Gastrocnemius medialis (tissue), 4 donors: Measurements from ENCODE around the gene GNG14. TPM values are rescaled to one million over a fixed set of nuclear protein-coding genes. Genes with fewer than 3 reads are reported as not detected.

Experiments
- ATAC-seq, 2 donors: fragments of 150-250 bp; one replicate each; pipeline ENCODE4 v1.9.1; 2016
- DNase-seq, 2 donors: peaks; one replicate each; pipeline ENCODE4 v3.0.0-alpha.2; 2019
- H3K27ac ChIP-seq, 4 donors: fragments of 200-600 bp; sonication (generic); 1 replicate in 1 of 4; 2 replicates in 3 of 4; pipeline ENCODE4 v1.5.1; 2016 to 2018; ENCODE audit warnings: mild to moderate bottlenecking in 2 of 4, moderate library complexity in 1 of 4
- H3K27me3 ChIP-seq, 3 donors: fragments of 200-600 bp; sonication (generic) in 2 of 3; 1 replicate in 1 of 3; 2 replicates in 2 of 3; pipeline versions ENCODE4 v1.5.1 to v1.6.0; 2016 to 2019; ENCODE audit warnings: mild to moderate bottlenecking in 1 of 3, moderate library complexity in 1 of 3
- H3K36me3 ChIP-seq, 2 donors: fragments of 200-600 bp; sonication (generic) in 1 of 2; one replicate each; pipeline ENCODE4 v1.5.1; 2017 to 2018
- H3K4me1 ChIP-seq, 2 donors: fragments of 200-600 bp; sonication (generic) in 1 of 2; one replicate each; pipeline ENCODE4 v1.5.1; 2016 to 2017; ENCODE audit warnings: mild to moderate bottlenecking in 2 of 2
- H3K4me3 ChIP-seq, 4 donors: fragments of 200-600 bp; sonication (generic) in 3 of 4; 1 replicate in 1 of 4; 2 replicates in 3 of 4; pipeline ENCODE4 v1.5.1; 2016 to 2019; ENCODE audit warnings: mild to moderate bottlenecking in 2 of 4
- H3K9me3 ChIP-seq, 3 donors: fragments of 200-600 bp; sonication (generic) in 2 of 3; 1 replicate in 1 of 3; 2 replicates in 2 of 3; pipeline ENCODE4 v1.5.1; 2016 to 2019
- CTCF ChIP-seq, 5 experiments: fragments of 450-650 bp in 3 of 5; fragments of 200-600 bp in 2 of 5; sonication (generic) in 2 of 5; IDR thresholded peaks in 4 of 5; conservative IDR thresholded peaks in 1 of 5; 1 replicate in 4 of 5; 2 replicates in 1 of 5; pipeline ENCODE4 v1.5.1; 2016 to 2019; ENCODE audit warnings: antibody characterized with exemption in 5 of 5, mild to moderate bottlenecking in 3 of 5, moderate library complexity in 3 of 5
- POLR2A ChIP-seq, 2 donors: fragments of 450-650 bp; IDR thresholded peaks; one replicate each; pipeline ENCODE4 v1.6.1; 2017; ENCODE audit warnings: antibody characterized with exemption in 2 of 2, mild to moderate bottlenecking in 2 of 2, moderate library complexity in 2 of 2
- in situ Hi-C, 4 donors: fragments of 200-750 bp; cut with MboI; loops; one replicate each; pipeline versions ENCODE4 v1.15.0 to v1.8.0; 2017; ENCODE audit warnings: low sequenced_read_pairs in 4 of 4
- intact Hi-C: fragments of 100-400 bp; cut with DNase I; formaldehyde crosslinking; loops from one replicate; pipeline ENCODE4 v1.15.1; 2023; ENCODE audit warnings: low total_unique reads
- total RNA-seq, 4 donors: library from RNA; depleted of rRNA; stranded (reverse); fragments of >200 nt; gene quantifications; one replicate each; pipeline versions ENCODE4 v1.1.0 to v1.2.3, GENCODE V29; 2016

GNG14 gene
- total RNA-seq, 4 donors from 2014 or later = not detected

DNA sequence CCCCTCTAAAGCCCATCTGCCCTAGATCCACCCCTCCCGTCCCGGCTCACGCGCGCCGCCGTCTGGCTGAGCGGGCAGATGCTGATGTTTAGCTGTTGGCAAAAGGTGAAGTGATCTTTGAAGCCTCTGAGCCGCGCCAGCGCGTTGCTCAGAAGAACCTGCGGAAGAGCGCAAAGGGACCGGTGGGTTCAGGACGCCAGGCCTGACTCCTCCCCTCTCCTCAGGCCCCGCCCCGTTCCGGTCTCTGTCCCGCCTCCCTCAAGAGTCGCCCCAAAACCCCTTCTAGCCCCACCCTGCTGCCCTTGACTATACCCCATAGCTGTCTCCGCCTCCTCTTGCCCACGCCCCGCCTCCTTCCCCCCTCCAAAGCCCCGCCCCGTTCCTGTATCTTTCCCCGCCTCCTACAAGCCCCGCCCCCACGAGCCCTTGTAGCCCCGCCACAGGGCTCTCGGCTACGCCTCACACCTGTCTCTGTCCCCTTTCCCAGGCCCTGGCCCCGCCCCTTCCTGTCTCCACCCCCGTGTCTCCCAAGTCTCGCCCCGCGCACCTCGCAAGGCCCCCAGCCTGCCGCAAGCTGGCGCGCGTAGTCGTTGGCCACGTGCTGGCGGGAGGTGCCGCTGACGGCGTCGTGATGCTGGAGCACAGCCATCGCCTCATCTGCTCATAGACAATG, 30.8 kb upstream of the GNG14 start:
- intact Hi-C loops (no loop called here), in situ Hi-C loops (no loop called here)
- no peak for DNase-seq
- Histone ChIP-seq H3K4me3 (no peak overlapping the region), H3K27me3 (no peaks in the 10 kb centered on the region), H3K4me1 (no peaks in the 10 kb centered on the region), H3K27ac (no peak overlapping the region), H3K9me3 (no peaks in the 10 kb centered on the region), H3K36me3 (peaks cover 0 to 70% of the 10 kb centered on the region in 2 donors)
- no peak for TF ChIP-seq POLR2A (IDR thresholded peaks at IDR 0.05)
- no peak for TF ChIP-seq CTCF (IDR thresholded peaks at IDR 0.05 in 4 of 5, conservative IDR thresholded peaks at IDR 0.05 in 1 of 5)
- no peak for ATAC-seq

DNA sequence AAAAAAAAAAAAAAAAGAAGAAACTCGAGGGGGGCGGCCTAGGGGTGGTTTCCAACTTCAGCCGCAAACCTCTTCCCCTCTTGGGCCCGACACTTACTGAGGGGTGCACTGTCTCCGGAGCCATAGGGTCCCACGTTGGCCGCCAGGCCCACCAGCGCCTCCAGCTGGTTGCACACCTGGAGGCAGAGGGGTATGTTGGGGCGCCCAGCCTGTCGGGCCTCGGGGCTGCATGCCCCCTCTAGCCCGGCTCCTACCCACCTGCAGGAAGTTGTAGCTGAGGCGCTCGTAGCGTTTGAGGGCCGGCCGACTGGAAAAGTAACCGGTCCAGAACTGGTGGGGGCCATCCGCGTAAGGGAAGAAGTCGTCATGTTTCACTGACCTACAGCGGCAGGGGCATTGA, 29.8 kb upstream of the GNG14 start:
- H3K4me3 ChIP-seq = no peak overlapping the region
- no peaks in the 10 kb centered on the region for H3K27me3 ChIP-seq
- no peak for ATAC-seq
- DNase-seq = no peak
- no peaks in the 10 kb centered on the region for H3K9me3 ChIP-seq
- in situ Hi-C loops = no loop called here
- H3K4me1 ChIP-seq = no peaks in the 10 kb centered on the region
- H3K36me3 ChIP-seq = peaks cover 0 to 76% of the 10 kb centered on the region in 2 donors
- TF ChIP-seq POLR2A (IDR thresholded peaks at IDR 0.05) = no peak
- TF ChIP-seq CTCF (IDR thresholded peaks at IDR 0.05 in 4 of 5, conservative IDR thresholded peaks at IDR 0.05 in 1 of 5) = no peak
- intact Hi-C loops = no loop called here
- H3K27ac ChIP-seq = no peak overlapping the region

DNA sequence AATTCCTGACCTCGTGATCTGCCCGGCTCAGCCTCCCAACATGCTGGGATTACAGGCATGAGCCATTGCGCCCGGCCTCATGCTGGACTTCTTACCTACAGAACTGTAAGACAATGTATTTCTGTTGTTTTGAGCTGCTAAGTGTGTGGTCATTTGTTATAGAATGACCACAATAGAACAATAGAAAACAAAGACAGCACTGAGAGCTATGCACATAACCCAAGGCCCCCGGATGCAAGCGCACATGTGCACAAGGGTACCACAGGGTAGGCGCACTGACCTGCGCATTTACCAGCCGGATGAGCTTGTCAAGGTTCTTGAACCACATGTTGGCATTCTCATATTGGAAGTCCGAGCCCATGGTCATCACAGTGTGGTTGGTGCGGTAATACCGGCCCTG, 26.8 kb upstream of the GNG14 start:
- ATAC-seq = no peak
- DNase-seq = no peak
- Histone ChIP-seq H3K9me3 (no peaks in the 10 kb centered on the region), H3K27me3 (no peaks in the 10 kb centered on the region), H3K4me1 (peaks cover 3 to 6% of the 10 kb centered on the region in 2 donors), H3K4me3 (no peak overlapping the region), H3K27ac (no peak overlapping the region), H3K36me3 (peaks cover 0 to 78% of the 10 kb centered on the region in 2 donors)
- intact Hi-C loops (no loop called here), in situ Hi-C loops (no loop called here)
- TF ChIP-seq POLR2A (IDR thresholded peaks at IDR 0.05) = no peak
- no peak for TF ChIP-seq CTCF (IDR thresholded peaks at IDR 0.05 in 4 of 5, conservative IDR thresholded peaks at IDR 0.05 in 1 of 5)

GRCh38 chr19:12664406-12665280, 23.2 kb upstream of the GNG14 start:
- no peak for ATAC-seq
- no peaks in the 10 kb centered on the region for H3K9me3 ChIP-seq
- in situ Hi-C loops (no loop called here), intact Hi-C loops (loop anchor here (5.0 kb wide), 3 partner anchors 112 to 867 kb away; partner anchors contain the start of genes ZNF491, ZNF564 and ZNF799)
- peaks cover 24 to 26% of the 10 kb centered on the region in 2 donors for H3K4me1 ChIP-seq
- H3K27me3 ChIP-seq = no peaks in the 10 kb centered on the region
- H3K4me3 ChIP-seq = no peak overlapping the region
- DNase-seq = no peak
- H3K36me3 ChIP-seq = peaks cover 0 to 64% of the 10 kb centered on the region in 2 donors
- TF ChIP-seq POLR2A (IDR thresholded peaks at IDR 0.05) (no peak), CTCF (IDR thresholded peaks at IDR 0.05 in 4 of 5, conservative IDR thresholded peaks at IDR 0.05 in 1 of 5) (no peak)
- no peak overlapping the region for H3K27ac ChIP-seq
